Pancreas (tissue), 10 donors: ENCODE measurements around the gene DNAJC24. TPM values are rescaled to one million over a fixed set of nuclear protein-coding genes. Genes with fewer than 3 reads are reported as not detected.

ENCODE experiments used
- ATAC-seq, 4 donors: fragments of 200-7000 bp; cut with Tn5 transposase; one replicate each; pipeline versions ENCODE4 v1.8.0 to v1.9.1; 2020; ENCODE audit warnings: mild to moderate bottlenecking in 4 of 4, moderate library complexity in 4 of 4
- DNase-seq, 6 donors: peaks; one replicate each; pipeline ENCODE4 v3.0.0-alpha.2; 2020
- FAIRE-seq: peaks from 2 replicates; lab custom pipeline; 2012; peaks lifted over from hg19 to GRCh38; lab: Jason Lieb, UNC
- H3K27ac ChIP-seq, 4 donors: fragments of 200-600 bp; sonication (generic); 1 replicate in 3 of 4; 2 replicates in 1 of 4; pipeline versions ENCODE4 v1.5.0 to v1.8.0; 2020
- H3K27me3 ChIP-seq, 4 donors: fragments of 200-600 bp; one replicate each; pipeline ENCODE4 v1.8.0; 2021
- H3K36me3 ChIP-seq, 3 donors: fragments of 200-600 bp; sonication (generic) in 1 of 3; one replicate each; pipeline versions ENCODE4 v1.5.0 to v1.8.0; 2020 to 2021
- H3K4me1 ChIP-seq, 3 donors: fragments of 200-600 bp; one replicate each; pipeline ENCODE4 v1.8.0; 2021
- H3K4me3 ChIP-seq, 4 donors: fragments of 200-600 bp; sonication (generic) in 2 of 4; one replicate each; pipeline versions ENCODE4 v1.5.0 to v1.8.0; 2020 to 2021
- H3K9me3 ChIP-seq, 4 donors: fragments of 200-600 bp; one replicate each; pipeline ENCODE4 v1.8.0; 2021
- CTCF ChIP-seq, 4 donors: fragments of 200-600 bp; sonication (generic) in 3 of 4; IDR thresholded peaks; one replicate each; pipeline versions ENCODE4 v1.5.0 to v1.8.0; 2021; ENCODE audit warnings: antibody characterized with exemption in 4 of 4
- WGBS, 2 donors: extraction: QIAGEN DNeasy Blood & Tissue Kit; methylation state at CpG; one replicate each; pipeline ENCODE4 v1.1.7; 2013; 5-methylcytosine and 5-hydroxymethylcytosine counted together
- intact Hi-C, 3 donors: fragments of 100-400 bp; cut with DNase I; formaldehyde crosslinking; loops; one replicate each; pipeline versions ENCODE4 v1.11.1 to v1.14.2; 2022
- polyA plus RNA-seq, 2 donors: library from polyadenylated mRNA; stranded (reverse); fragments of 200-250 nt; gene quantifications; one replicate each; pipeline ENCODE4 v1.2.3, GENCODE V29; 2013
- total RNA-seq, 6 donors: library from RNA; stranded (reverse); fragmentation: NEBNext Ultra II Directional in 4 of 6; extraction: Animal tissue kit (Norgen Biotek cat#: 25700) in 4 of 6; gene quantifications; one replicate each; pipeline versions ENCODE4 v1.2.1 to v1.2.4, GENCODE V29; 2021 to 2023
- donor health status: healthy with polysubstance abuse.
- donor health status: DM: no; HTN: no; CAD: no; lungs with moderate emphysema.
- donor health status: DM: no; HTN: no; CAD: no.
- donor health status: control.
- donor health status: control.
- donor health status: Bipolar disorder and iron deficiency.
- donor health status: DM: yes; HTN: yes; CAD: no.
- donor health status: DM: no; HTN: no; CAD: no.
- donor health status: DM: no; HTN: no; CAD: no.
- donor health status: DM: yes; HTN: yes; CAD: no.

DNAJC24 gene
- total and polyA plus RNA-seq, 8 donors: 2.8 to 10.7 (median 8.6) TPM

- Histone ChIP-seq H3K36me3 (no peaks in the 10 kb centered on the region), H3K4me3 (no peak overlapping the region), H3K9me3 (no peaks in the 10 kb centered on the region), H3K27me3 (no peaks in the 10 kb centered on the region), H3K4me1 (peaks cover 0 to 7% (median 0%) of the 10 kb centered on the region in 3 donors), H3K27ac (no peak overlapping the region)
- WGBS, 2 donors: 49 to 52% methylated on average over 2 of the region's 2 CpGs
- DNase-seq (no peak), FAIRE-seq (no peak), ATAC-seq (no peak)
- TF ChIP-seq CTCF (IDR thresholded peaks at IDR 0.05): no peak
- intact Hi-C loops: no loop called here
Observed at GRCh38 chr11:31355131-31355530, 14.5 kb upstream of the DNAJC24 start.

- no peak for ATAC-seq
- FAIRE-seq: no peak
- Histone ChIP-seq H3K27me3 (no peaks in the 10 kb centered on the region), H3K4me1 (peaks cover 0 to 7% (median 0%) of the 10 kb centered on the region in 3 donors), H3K36me3 (no peaks in the 10 kb centered on the region), H3K27ac (no peak overlapping the region), H3K9me3 (no peaks in the 10 kb centered on the region), H3K4me3 (no peak overlapping the region)
- TF ChIP-seq CTCF (IDR thresholded peaks at IDR 0.05): no peak
- intact Hi-C loops: no loop called here
- 75 to 87% methylated on average over 5 of the region's 5 CpGs for WGBS, 2 donors
- no peak for DNase-seq
Observed at GRCh38 chr11:31355817-31356216, 13.8 kb upstream of the DNAJC24 start.

GRCh38 chr11:31361743-31362142 is 7.9 kb upstream of the DNAJC24 start:
- no peak for FAIRE-seq
- WGBS, 2 donors: 79 to 87% methylated on average over 4 of the region's 4 CpGs
- Histone ChIP-seq H3K4me3 (no peak overlapping the region), H3K27me3 (no peaks in the 10 kb centered on the region), H3K36me3 (no peaks in the 10 kb centered on the region), H3K9me3 (no peaks in the 10 kb centered on the region), H3K27ac (no peak overlapping the region), H3K4me1 (no peaks in the 10 kb centered on the region)
- ATAC-seq: no peak
- intact Hi-C loops: no loop called here
- TF ChIP-seq CTCF (IDR thresholded peaks at IDR 0.05): no peak
- DNase-seq: no peak

GRCh38 chr11:31366795-31367194 is 2.9 kb upstream of the DNAJC24 start:
- FAIRE-seq (no peak), ATAC-seq (no peak), DNase-seq (no peak)
- H3K36me3 ChIP-seq: no peaks in the 10 kb centered on the region
- WGBS, 2 donors: 83 to 90% methylated on average over 4 of the region's 4 CpGs
- intact Hi-C loops: no loop called here
- H3K4me3 ChIP-seq: no peak overlapping the region
- peaks cover 0 to 12% (median 7%) of the 10 kb centered on the region in 3 donors for H3K4me1 ChIP-seq
- no peak overlapping the region for H3K27ac ChIP-seq
- no peak for TF ChIP-seq CTCF (IDR thresholded peaks at IDR 0.05)
- H3K27me3 ChIP-seq: no peaks in the 10 kb centered on the region
- no peaks in the 10 kb centered on the region for H3K9me3 ChIP-seq

- no peak for DNase-seq
- H3K4me1 ChIP-seq: peaks cover 0 to 12% (median under 1%) of the 10 kb centered on the region in 3 donors
- whole genome bisulfite sequencing, 2 donors: 95 to 99% methylated on average over 5 of the region's 5 CpGs
- ATAC-seq: no peak
- no peak overlapping the region for H3K4me3 ChIP-seq
- intact Hi-C loops: no loop called here
- H3K9me3 ChIP-seq: no peaks in the 10 kb centered on the region
- no peak for FAIRE-seq
- no peak for TF ChIP-seq CTCF (IDR thresholded peaks at IDR 0.05)
- no peaks in the 10 kb centered on the region for H3K36me3 ChIP-seq
- no peak overlapping the region for H3K27ac ChIP-seq
- H3K27me3 ChIP-seq: no peaks in the 10 kb centered on the region
Observed at GRCh38 chr11:31375879-31376278, 6.2 kb downstream of the DNAJC24 start.
